SU-DHL-6 (cell line): Measurements from ENCODE around the gene HCCS.
A peak's percentile ranks its signal among the peaks of the same experiment; 100 is the strongest.

ENCODE experiments used
- H2AFZ ChIP-seq: fragments of 200-600 bp; sonication (generic); 2 replicates; pipeline ENCODE4 v1.6.1; 2014; ENCODE audit warnings: low read depth, mild to moderate bottlenecking, moderate library complexity, mixed read lengths, antibody characterized with exemption, low read length; ENCODE audit not compliant: severe bottlenecking
- H3F3A ChIP-seq: fragments of 200-600 bp; shearing (Covaris generic); 2 replicates; pipeline ENCODE4 v1.6.0; 2016; ENCODE audit warnings: antibody characterized with exemption, mild to moderate bottlenecking; ENCODE audit not compliant: insufficient read depth
- H3K27ac ChIP-seq: fragments of 200-600 bp; sonication (generic); 2 replicates; pipeline ENCODE4 v1.5.1; 2016; ENCODE audit warnings: low read depth, mild to moderate bottlenecking, low read length, moderate library complexity, mixed read lengths
- H3K27me3 ChIP-seq: fragments of 200-600 bp; sonication (generic), shearing (Covaris generic); 2 replicates; pipeline ENCODE4 v1.6.0; 2014; ENCODE audit warnings: mild to moderate bottlenecking, low read length
- H3K36me3 ChIP-seq: fragments of 200-600 bp; sonication (generic); 2 replicates; pipeline ENCODE4 v1.6.1; 2014; ENCODE audit warnings: mild to moderate bottlenecking, low read length, mixed read lengths
- H3K4me2 ChIP-seq: fragments of 300-600, 200-600 bp; shearing (Covaris generic), sonication (generic); 2 replicates; pipeline ENCODE4 v1.6.0; 2014; ENCODE audit warnings: low read length, low read depth, mild to moderate bottlenecking; ENCODE audit not compliant: poor library complexity, severe bottlenecking
- H3K4me3 ChIP-seq: fragments of 200-600 bp; sonication (generic); 2 replicates; pipeline ENCODE4 v1.5.1; 2014; ENCODE audit warnings: antibody characterized with exemption, low read length, mild to moderate bottlenecking, mixed read lengths; ENCODE audit not compliant: insufficient read depth, poor library complexity, severe bottlenecking
- H3K79me2 ChIP-seq: fragments of 200-600 bp; sonication (generic); 2 replicates; pipeline ENCODE4 v1.6.1; 2014; ENCODE audit warnings: mild to moderate bottlenecking, low read length, moderate library complexity; ENCODE audit not compliant: insufficient read depth
- H3K9ac ChIP-seq: fragments of 200-600 bp; sonication (generic); 2 replicates; pipeline ENCODE4 v1.7.0; 2014; ENCODE audit warnings: mild to moderate bottlenecking, low read length
- H3K9me2 ChIP-seq: fragments of 200-600 bp; sonication (generic); replicated peaks from 2 replicates; pipeline ENCODE4 v1.6.1; 2014; ENCODE audit warnings: low read length; ENCODE audit not compliant: insufficient read depth
- H3K9me3 ChIP-seq: fragments of 200-600 bp; sonication (generic); 2 replicates; pipeline ENCODE4 v1.6.1; 2014; ENCODE audit warnings: low read length, mixed read lengths; ENCODE audit not compliant: insufficient read depth
- H4K20me1 ChIP-seq: fragments of 200-600 bp; sonication (generic); 2 replicates; pipeline ENCODE4 v1.6.1; 2014; ENCODE audit warnings: low read depth, mild to moderate bottlenecking, antibody characterized with exemption, low read length, moderate library complexity, mixed read lengths
- CTCF ChIP-seq: fragments of 200-600 bp; sonication (generic); IDR thresholded peaks from one replicate; pipeline ENCODE4 v1.5.1; 2017; ENCODE audit warnings: antibody characterized with exemption, mild to moderate bottlenecking, low read length, moderate library complexity; ENCODE audit not compliant: insufficient read depth, poor library complexity, severe bottlenecking
- EZH2phosphoT487 ChIP-seq: fragments of 200-600 bp; sonication (generic), shearing (Covaris generic); conservative IDR thresholded peaks from 2 replicates; pipeline ENCODE4 v1.6.1; 2018; ENCODE audit warnings: mild to moderate bottlenecking, antibody characterized with exemption, low read length, moderate library complexity, mixed read lengths

HCCS gene

GRCh38 chrX:11111037-11111851 is at the start of gene HCCS:
Gene HCCS (plus strand): TSS chrX:11111332. CDS start chrX:11112061, 729 bp downstream.
- Histone ChIP-seq H3K27ac (peak within 1 kb of the TSS; percentile 55), H3K9ac (peak within 1 kb of the TSS; percentile 93), H2AFZ (peak within 1 kb of the TSS; percentile 68), H4K20me1 (no peaks in the 10 kb centered on the region; the same call in 1 of the 2 replicates), H3K36me3 (no peaks in the 10 kb centered on the region), H3K4me2 (peak within 1 kb of the TSS; percentile 89), H3K27me3 (no peaks in the 10 kb centered on the region), H3K9me2 (no peaks in the 10 kb centered on the region), H3K79me2 (peaks cover 29% of the 10 kb centered on the region), H3K9me3 (no peaks in the 10 kb centered on the region), H3F3A (no peaks in the 10 kb centered on the region), H3K4me3 (peak within 1 kb of the TSS; percentile 68)
- no peak for TF ChIP-seq EZH2phosphoT487
- no peak for TF ChIP-seq CTCF

DNA sequence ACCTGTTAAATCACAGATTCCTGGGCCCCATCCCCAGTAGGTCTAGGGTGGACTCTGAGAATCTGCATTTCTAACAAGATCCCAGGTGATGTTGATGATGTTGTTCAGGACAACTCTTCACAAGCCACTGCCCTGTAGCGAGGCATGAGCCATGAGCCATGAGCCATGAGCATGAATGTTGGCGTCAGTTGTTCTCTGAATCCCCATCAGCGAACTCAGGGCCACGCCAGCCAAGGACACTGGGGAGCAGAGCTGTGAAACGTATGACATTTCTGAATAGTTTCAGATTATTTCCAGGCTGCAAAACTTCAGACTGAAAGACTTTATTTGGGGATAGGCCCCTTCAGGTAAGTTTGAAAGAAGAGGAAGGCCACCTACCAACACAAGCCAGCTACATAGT is 46.9 kb upstream of the HCCS start:
- no peak overlapping the region for H3K4me2 ChIP-seq

GRCh38 chrX:11064851-11065600 is 46.1 kb upstream of the HCCS start:
- no peaks in the 10 kb centered on the region for H3F3A ChIP-seq
- H4K20me1 ChIP-seq = no peaks in the 10 kb centered on the region
- H3K36me3 ChIP-seq = no peaks in the 10 kb centered on the region
- no peak overlapping the region for H3K27ac ChIP-seq
- no peaks in the 10 kb centered on the region for H3K9me2 ChIP-seq
- no peak overlapping the region for H2AFZ ChIP-seq
- no peaks in the 10 kb centered on the region for H3K9me3 ChIP-seq
- no peak overlapping the region for H3K4me2 ChIP-seq
- no peak overlapping the region for H3K4me3 ChIP-seq
- no peak overlapping the region for H3K9ac ChIP-seq
- H3K27me3 ChIP-seq = no peaks in the 10 kb centered on the region
- TF ChIP-seq EZH2phosphoT487 = no peak
- TF ChIP-seq CTCF = no peak
- H3K79me2 ChIP-seq = no peaks in the 10 kb centered on the region

More for the DNA sequence above, 46.9 kb upstream of the HCCS start:
- no peak overlapping the region for H3K9ac ChIP-seq
- no peaks in the 10 kb centered on the region for H3K79me2 ChIP-seq
- H3K4me3 ChIP-seq = no peak overlapping the region
- no peaks in the 10 kb centered on the region for H3F3A ChIP-seq
- H3K36me3 ChIP-seq = no peaks in the 10 kb centered on the region
- no peaks in the 10 kb centered on the region for H3K9me2 ChIP-seq
- H4K20me1 ChIP-seq = no peaks in the 10 kb centered on the region
- no peak overlapping the region for H2AFZ ChIP-seq
- no peaks in the 10 kb centered on the region for H3K27me3 ChIP-seq
- TF ChIP-seq EZH2phosphoT487 (no peak), CTCF (no peak)
- no peaks in the 10 kb centered on the region for H3K9me3 ChIP-seq
- no peak overlapping the region for H3K27ac ChIP-seq
